AG20443 (cell line): ENCODE results near the gene BIVM.

Experiments
- DNase-seq: peaks from one replicate; pipeline ENCODE4 v3.0.0; 2012; ENCODE audit warnings: low spot score, mixed read lengths

Gene BIVM

DNA sequence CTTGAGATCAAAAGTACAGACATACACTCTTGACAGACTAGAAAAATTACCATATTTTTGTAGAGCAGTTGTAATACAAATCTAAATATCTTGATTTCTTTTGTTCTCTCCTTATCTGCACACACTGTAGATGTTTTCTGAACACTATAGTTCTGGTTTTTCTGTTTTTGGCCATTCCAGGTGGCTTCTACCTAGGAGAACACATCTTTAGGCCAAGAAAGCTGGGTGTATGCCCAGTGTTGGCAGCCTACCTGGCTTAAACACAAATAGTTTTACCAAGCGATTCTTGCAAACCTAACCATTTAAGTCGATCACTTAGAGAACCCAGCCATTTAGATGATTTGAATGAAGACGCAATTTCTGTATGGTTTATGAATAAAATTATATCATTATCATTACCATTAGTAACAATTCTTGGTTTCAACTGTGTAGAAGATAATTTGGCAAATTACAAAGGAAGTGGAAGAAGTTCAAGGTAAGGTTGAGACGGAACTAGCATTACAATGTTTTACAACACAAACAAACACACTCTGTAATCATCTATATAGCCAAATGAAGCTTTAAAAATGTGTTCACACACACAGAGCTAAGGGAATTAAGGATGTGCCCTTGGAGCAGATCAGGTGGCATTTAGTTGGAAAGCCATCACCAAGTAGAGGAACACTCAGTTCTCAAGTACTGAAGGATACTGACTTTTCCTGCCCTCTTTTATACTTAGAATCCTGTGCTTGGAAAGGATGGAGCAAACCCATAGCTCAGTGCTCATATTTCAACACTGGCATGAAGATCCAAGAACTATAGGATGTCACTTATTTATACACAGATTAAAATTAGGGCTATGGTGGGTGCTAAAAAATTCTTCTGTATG is 83.1 kb downstream of the BIVM start:
- no peak for DNase-seq
